Astrocyte of the spinal cord (primary cell): Measurements from ENCODE around the gene CRYBG2.

ENCODE experiments used
- DNase-seq: peaks from one replicate; pipeline ENCODE4 v3.0.0; 2011; ENCODE audit warnings: low read depth, low spot score
- H3K4me3 ChIP-seq: 2 replicates; pipeline ENCODE4 v1.5.1; 2011; ENCODE audit warnings: low read depth, mild to moderate bottlenecking, low read length, moderate library complexity
- in situ Hi-C: cut with HindIII; loops from 2 replicates; pipeline ENCODE4 v1.10.0; 2017; ENCODE audit warnings: low sequenced_read_pairs
- TF ChIP-seq, protein P1 (sequence below): IDR thresholded peaks from 2 replicates; pipeline ENCODE4 v1.5.1; 2012; ENCODE audit warnings: low read depth, mild to moderate bottlenecking, low read length, inconsistent platforms

CRYBG2 gene

DNA sequence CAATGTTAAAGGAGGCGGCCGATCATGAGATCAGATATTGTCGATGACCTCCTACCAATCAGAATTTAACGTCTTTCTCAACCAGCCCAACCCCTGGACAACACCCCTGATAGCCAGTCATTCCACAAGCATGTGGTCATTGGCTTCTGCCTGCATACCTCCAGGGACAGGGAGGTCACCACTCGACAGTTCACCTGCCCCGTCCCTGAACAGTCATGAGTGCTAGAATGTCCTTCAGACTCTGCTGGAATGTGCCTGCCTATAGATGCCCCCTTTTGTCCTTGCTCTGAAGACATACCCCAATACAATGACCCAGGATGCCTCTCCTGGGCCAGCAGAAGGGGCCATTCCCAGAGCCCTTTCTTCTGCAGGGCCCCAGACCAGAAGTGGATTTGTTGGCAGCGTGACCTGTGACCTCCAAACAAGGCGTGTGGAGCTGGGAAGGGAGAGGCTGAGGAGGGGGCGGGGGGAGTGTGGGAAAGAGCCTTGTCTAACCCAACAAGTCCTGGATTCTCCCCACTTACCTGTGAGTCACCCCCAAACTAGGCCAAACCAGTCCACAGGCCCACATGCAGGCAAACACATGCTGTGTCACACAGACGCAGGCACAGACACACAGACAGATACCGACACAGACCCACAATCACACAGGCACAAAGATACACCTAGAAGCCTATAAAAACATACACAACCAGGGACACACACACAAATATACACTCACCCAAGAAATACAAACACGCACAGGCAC, 2.2 kb downstream of the CRYBG2 start:
- TF ChIP-seq, protein P1, sequence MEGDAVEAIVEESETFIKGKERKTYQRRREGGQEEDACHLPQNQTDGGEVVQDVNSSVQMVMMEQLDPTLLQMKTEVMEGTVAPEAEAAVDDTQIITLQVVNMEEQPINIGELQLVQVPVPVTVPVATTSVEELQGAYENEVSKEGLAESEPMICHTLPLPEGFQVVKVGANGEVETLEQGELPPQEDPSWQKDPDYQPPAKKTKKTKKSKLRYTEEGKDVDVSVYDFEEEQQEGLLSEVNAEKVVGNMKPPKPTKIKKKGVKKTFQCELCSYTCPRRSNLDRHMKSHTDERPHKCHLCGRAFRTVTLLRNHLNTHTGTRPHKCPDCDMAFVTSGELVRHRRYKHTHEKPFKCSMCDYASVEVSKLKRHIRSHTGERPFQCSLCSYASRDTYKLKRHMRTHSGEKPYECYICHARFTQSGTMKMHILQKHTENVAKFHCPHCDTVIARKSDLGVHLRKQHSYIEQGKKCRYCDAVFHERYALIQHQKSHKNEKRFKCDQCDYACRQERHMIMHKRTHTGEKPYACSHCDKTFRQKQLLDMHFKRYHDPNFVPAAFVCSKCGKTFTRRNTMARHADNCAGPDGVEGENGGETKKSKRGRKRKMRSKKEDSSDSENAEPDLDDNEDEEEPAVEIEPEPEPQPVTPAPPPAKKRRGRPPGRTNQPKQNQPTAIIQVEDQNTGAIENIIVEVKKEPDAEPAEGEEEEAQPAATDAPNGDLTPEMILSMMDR: no peak
- H3K4me3 ChIP-seq: no peak overlapping the region
- DNase-seq: peak; percentile 31
- in situ Hi-C loops: no loop called here

DNA sequence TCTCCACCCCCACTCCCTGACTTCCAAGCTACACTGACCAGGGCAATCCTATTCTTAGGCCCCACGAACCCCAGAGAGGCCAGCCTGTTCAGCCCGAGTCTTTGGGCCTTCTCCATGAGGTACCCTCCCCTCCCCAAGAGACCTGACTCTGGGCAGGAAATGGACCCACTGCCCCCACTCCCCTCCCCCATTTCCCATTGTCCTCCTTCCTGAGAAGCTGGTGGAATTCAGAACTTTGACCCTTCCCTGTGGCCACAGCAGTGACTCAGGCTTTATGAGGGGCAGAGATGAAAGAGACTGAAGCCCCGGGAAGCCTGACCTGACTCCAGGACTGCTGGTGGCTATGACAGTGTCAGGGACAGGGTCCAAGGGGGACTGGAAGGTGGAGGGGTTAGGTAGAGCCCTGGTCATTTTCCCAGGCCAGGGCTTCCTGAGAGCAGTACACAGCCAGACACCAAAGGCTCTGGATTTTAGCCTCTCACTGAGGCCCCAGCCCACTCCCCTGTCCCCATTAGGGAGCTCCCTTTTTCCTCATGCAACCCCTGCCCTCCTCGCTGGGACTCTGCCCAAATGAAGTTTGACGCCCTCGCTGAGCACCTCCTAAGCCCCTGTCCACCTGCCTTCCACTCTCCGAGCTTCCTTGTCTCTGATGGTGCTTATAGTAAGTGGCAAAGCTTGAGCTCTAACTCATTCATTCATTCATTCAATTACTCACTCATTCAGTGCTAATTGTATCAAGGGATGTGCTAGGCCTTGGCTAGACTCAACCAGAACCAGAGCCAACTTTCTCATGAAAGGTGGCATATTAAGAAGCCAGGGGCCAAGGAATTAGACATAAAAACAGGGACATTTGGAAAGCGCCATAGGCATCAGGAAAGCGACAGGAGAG, 3.0 kb downstream of the CRYBG2 start:
- in situ Hi-C loops: no loop called here
- TF ChIP-seq, protein P1: no peak
- H3K4me3 ChIP-seq: no peak overlapping the region
- peak; percentile 38 for DNase-seq

DNA sequence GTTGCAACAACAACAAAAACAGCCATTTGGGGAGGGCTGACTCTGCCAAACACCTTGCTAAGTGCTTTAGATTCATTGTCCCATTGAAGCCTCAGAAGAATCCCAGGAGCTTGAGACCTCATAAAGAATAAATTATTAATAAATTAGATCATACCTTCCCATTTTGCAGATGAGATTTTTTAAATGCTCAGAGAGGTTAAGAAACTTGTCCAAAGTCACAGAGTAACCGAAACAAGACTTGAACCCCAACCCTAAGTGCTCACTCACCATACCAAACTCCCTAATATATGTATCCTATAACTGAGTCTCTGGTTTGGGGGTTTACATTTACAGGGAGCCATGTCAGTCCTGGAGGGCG, 3.6 kb downstream of the CRYBG2 start:
- in situ Hi-C loops: no loop called here
- H3K4me3 ChIP-seq: no peak overlapping the region
- DNase-seq: no peak
- TF ChIP-seq, protein P1: no peak

DNA sequence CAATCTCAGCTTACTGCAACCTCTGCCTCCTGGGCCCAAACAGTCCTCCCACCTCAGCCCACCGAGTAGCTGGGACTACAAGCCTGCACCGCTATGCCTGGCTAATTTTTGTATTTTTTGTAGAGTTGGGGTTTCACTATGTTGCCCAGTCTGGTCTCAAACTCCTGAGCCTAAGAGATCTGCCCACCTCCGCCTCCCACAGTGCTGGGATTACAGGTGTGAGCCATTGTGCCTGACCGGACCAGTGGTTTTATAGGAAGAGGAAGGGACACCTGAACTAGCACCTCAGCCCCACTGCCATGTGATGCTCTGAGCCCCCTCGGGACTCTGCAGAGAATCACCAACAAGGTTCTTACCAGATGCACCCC, 4.1 kb downstream of the CRYBG2 start:
- TF ChIP-seq, protein P1: no peak
- no peak for DNase-seq
- in situ Hi-C loops: no loop called here

DNA sequence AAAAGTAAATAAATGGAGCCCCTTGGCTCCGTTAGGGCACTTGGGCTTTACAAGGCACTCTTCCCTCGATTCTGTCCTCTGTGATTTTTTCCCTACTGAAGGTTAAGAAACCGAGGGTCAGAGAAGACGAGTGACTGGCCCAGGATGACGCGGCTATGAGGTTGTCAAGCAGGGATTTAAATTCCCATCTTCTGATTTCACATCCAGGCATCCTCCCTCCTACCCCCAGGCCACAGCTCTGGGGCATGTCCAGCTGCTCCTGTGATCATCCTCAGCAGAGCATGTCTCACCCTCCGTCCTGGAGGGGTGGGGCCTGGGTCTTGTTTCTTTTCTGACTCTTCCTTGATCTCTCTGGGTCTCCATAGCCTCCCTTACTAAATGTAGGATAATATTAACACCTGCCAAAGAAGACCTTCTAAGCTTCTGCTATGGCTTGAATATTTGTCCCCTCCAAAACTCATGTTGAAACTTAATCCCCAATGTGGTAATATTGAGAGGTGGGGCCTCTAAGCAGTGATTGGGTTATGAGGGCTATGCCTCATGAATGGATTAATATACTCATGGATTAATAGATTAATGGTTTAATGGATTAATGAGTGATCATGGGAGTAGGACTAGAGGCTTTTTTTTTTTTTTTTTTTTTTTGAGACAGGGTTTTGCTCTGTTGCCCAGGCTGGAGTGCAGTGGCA, 4.6 kb downstream of the CRYBG2 start:
- TF ChIP-seq, protein P1: no peak
- in situ Hi-C loops: no loop called here
- DNase-seq: peak; percentile 50
- H3K4me3 ChIP-seq: no peak overlapping the region

More for the DNA sequence above, 4.1 kb downstream of the CRYBG2 start:
- H3K4me3 ChIP-seq: no peak overlapping the region

DNA sequence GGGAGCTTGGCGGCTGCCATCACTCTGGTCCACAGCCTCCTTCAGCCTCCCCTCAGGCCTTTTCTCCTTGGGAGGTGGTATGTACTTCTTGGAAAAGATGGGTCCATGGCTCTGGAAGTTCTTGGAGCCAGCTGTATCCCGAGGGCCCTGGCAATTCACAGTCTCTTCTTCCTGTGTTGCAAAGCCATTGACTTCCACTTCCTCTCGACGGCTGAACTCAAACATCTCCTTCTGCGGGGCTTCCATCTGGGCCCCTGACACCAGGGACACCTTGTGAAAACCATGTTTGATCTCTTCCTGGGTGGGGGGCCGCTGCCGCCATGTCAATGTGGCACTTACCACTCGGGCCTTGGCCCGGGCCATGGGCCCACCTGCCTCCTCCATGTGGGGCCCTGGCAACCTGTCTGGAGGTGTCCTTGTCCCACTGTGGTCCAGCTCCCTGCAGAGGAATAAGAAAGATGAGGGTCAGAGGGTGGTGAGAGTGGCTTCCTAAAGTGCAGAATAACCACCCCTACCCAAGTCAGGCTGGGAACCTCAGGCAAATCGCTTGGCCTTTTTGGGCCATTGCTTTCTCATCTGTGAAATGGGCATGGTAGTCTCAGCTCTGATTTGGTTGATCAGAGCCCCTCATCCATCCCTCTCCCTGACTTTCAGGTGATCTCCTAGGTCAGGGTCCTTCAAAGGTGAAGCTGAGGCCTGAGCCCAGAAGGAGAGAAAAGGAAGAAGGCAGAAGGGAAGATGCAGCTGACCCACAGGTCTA, 7.5 kb downstream of the CRYBG2 start:
- no peak for DNase-seq
- in situ Hi-C loops: no loop called here
- no peak overlapping the region for H3K4me3 ChIP-seq
- TF ChIP-seq, protein P1: no peak
